ENCODE data around the gene CITED4. TPM values are rescaled to one million over a fixed set of nuclear protein-coding genes. Genes with fewer than 3 reads are reported as not detected.

Gene CITED4
- total and polyA plus RNA-seq, 2 donors (not counting 3 experiments of a cell fraction or from before 2014, with no cell fraction given) = 3.8 to 11.3 TPM

GRCh38 chr1:40844079-40844478 is 18.1 kb downstream of the CITED4 start:
- H3K4me2 ChIP-seq (ENCODE audit: insufficient read depth, low read length) = no peak overlapping the region
- intact Hi-C loops (cut with micrococcal nuclease) = no loop called here
- no peaks in the 10 kb centered on the region for H4K20me1 ChIP-seq (replicated peaks; ENCODE audit: control insufficient read depth, extremely low read depth, insufficient read depth, low read length)
- no peaks in the 10 kb centered on the region for H3K36me3 ChIP-seq (ENCODE audit: control insufficient read depth in 2 of 2, extremely low read depth in 1 of 2, insufficient read depth in 2 of 2, low read length in 2 of 2)
- no peak overlapping the region for H3K27ac ChIP-seq (ENCODE audit: insufficient read depth, low read depth, low read length)
- DNase-seq (ENCODE audit: low read depth, low spot score) (no peak), FAIRE-seq (no peak)
- H2AFZ ChIP-seq (ENCODE audit: low read depth, low read length) = no peak overlapping the region
- BruUV-seq (replicated peaks) = no TSS peak
- no peak overlapping the region for H3K9ac ChIP-seq (replicated peaks; ENCODE audit: extremely low read depth, insufficient read depth, low read length)
- no peaks in the 10 kb centered on the region for H3K79me2 ChIP-seq (ENCODE audit: control insufficient read depth, insufficient read depth, low read length)
- ChIA-PET POLR2A (no interaction called here), CTCF (interaction anchor here (1.5 to 3.3 kb wide), 3 partner anchors 70 to 108 kb away, joined by 5 to 20 read pairs (median 12); no protein-coding TSS in a partner anchor)
- no peaks in the 10 kb centered on the region for H3K9me1 ChIP-seq (replicated peaks; ENCODE audit: control insufficient read depth, extremely low read depth, insufficient read depth, low read length)
- no peak for TF ChIP-seq GATA2 (IDR thresholded peaks at IDR 0.05; ENCODE audit: insufficient read depth, insufficient read length, low read depth, low read length)
- no peak for TF ChIP-seq EZH2 (IDR thresholded peaks at IDR 0.05; ENCODE audit: borderline replicate concordance, low read depth, low read length, severe bottlenecking)
- no peak for TF ChIP-seq POLR2A (IDR thresholded peaks at IDR 0.05; ENCODE audit: low read depth, low read length)
- TF ChIP-seq, protein P1, sequence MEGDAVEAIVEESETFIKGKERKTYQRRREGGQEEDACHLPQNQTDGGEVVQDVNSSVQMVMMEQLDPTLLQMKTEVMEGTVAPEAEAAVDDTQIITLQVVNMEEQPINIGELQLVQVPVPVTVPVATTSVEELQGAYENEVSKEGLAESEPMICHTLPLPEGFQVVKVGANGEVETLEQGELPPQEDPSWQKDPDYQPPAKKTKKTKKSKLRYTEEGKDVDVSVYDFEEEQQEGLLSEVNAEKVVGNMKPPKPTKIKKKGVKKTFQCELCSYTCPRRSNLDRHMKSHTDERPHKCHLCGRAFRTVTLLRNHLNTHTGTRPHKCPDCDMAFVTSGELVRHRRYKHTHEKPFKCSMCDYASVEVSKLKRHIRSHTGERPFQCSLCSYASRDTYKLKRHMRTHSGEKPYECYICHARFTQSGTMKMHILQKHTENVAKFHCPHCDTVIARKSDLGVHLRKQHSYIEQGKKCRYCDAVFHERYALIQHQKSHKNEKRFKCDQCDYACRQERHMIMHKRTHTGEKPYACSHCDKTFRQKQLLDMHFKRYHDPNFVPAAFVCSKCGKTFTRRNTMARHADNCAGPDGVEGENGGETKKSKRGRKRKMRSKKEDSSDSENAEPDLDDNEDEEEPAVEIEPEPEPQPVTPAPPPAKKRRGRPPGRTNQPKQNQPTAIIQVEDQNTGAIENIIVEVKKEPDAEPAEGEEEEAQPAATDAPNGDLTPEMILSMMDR (IDR thresholded peaks at IDR 0.05; ENCODE audit: extremely low read depth in 1 of 2, insufficient read depth in 1 of 2, low read depth in 1 of 2, low read length in 2 of 2) = no peak
- TF ChIP-seq FOS (IDR thresholded peaks at IDR 0.05; ENCODE audit: borderline replicate concordance, insufficient read depth, low read length) = no peak
- TF ChIP-seq MYC (IDR thresholded peaks at IDR 0.05; ENCODE audit: low read depth, low read length) = no peak
- TF ChIP-seq, protein P2, sequence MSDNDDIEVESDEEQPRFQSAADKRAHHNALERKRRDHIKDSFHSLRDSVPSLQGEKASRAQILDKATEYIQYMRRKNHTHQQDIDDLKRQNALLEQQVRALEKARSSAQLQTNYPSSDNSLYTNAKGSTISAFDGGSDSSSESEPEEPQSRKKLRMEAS (IDR thresholded peaks at IDR 0.05; ENCODE audit: insufficient read depth, insufficient read length) = no peak
- no peak for TF ChIP-seq JUN (IDR thresholded peaks at IDR 0.05; ENCODE audit: borderline replicate concordance, insufficient read depth, insufficient read length, low read depth)
- TF ChIP-seq POLR2AphosphoS5 (IDR thresholded peaks at IDR 0.05; ENCODE audit: insufficient read depth, low read depth, low read length) = no peak
- H3K9me3 ChIP-seq (replicated peaks; ENCODE audit: control insufficient read depth, insufficient read depth, low read length) = peaks cover 2% of the 10 kb centered on the region
- peaks cover 13% of the 10 kb centered on the region for H3K4me1 ChIP-seq (ENCODE audit: control insufficient read depth, extremely low read depth, insufficient read depth, low read length)
- H3K27me3 ChIP-seq (ENCODE audit: control insufficient read depth in 2 of 2, insufficient read depth in 2 of 2, low read length in 2 of 2) = peaks cover 28 to 34% of the 10 kb centered on the region in 2 experiments
- dilution Hi-C loops (cut with MboI; ENCODE audit: extremely low pct_ligation_motif_present, low sequenced_read_pairs) = no loop called here
- H3K4me3 ChIP-seq (replicated peaks in 1 of 3; ENCODE audit: insufficient read depth in 1 of 3, low read depth in 1 of 3, low read length in 3 of 3) = no peak overlapping the region
